Stimulated activated CD4-positive, alpha-beta T cell treated with anti-CD3 and anti-CD28 coated beads, Interleukin-15, amount 100 ng/mL, for 48 hours (primary cell): Measurements from ENCODE around the gene COL27A1.
"Not testable (repeated sequence)": the region's sequence is repeated elsewhere in the genome, so short reads cannot be mapped to it uniquely, and the experiment has no call there.

ENCODE experiments used
- DNase-seq, 2 donors: peaks; one replicate each; pipeline ENCODE4 v3.0.0-alpha.2; 2020; ENCODE audit warnings: low read depth in 2 of 2

COL27A1 gene

GRCh38 chr9:114184071-114184470 lies 28.7 kb downstream of the COL27A1 start:
- no peak for DNase-seq

GRCh38 chr9:114184866-114185265 lies 29.5 kb downstream of the COL27A1 start:
- DNase-seq = no peak

GRCh38 chr9:114185570-114186490 lies 30.5 kb downstream of the COL27A1 start:
- DNase-seq = no peak

- DNase-seq = no peak
Observed at GRCh38 chr9:114186605-114187289, 31.4 kb downstream of the COL27A1 start.

- no peak for DNase-seq
Observed at GRCh38 chr9:114187827-114188226, 32.5 kb downstream of the COL27A1 start.

GRCh38 chr9:114189823-114190562 lies 34.7 kb downstream of the COL27A1 start:
- no peak for DNase-seq

GRCh38 chr9:114190563-114190905 lies 35.2 kb downstream of the COL27A1 start:
- no peak for DNase-seq

GRCh38 chr9:114191402-114191801 lies 36.1 kb downstream of the COL27A1 start:
- DNase-seq = not testable (repeated sequence)

GRCh38 chr9:114192539-114192938 lies 37.2 kb downstream of the COL27A1 start:
- no peak for DNase-seq

GRCh38 chr9:114193090-114193489 lies 37.8 kb downstream of the COL27A1 start:
- no peak for DNase-seq

GRCh38 chr9:114196117-114196516 lies 40.8 kb downstream of the COL27A1 start:
- no peak for DNase-seq

GRCh38 chr9:114196979-114197622 lies 41.8 kb downstream of the COL27A1 start:
- DNase-seq = no peak

- no peak for DNase-seq
Observed at GRCh38 chr9:114198249-114199040, 43.1 kb downstream of the COL27A1 start.

- DNase-seq = no peak
Observed at GRCh38 chr9:114200721-114201300, 45.5 kb downstream of the COL27A1 start.

- DNase-seq = no peak
Observed at GRCh38 chr9:114202396-114202795, 47.1 kb downstream of the COL27A1 start.

- no peak for DNase-seq
Observed at GRCh38 chr9:114202849-114203248, 47.5 kb downstream of the COL27A1 start.

GRCh38 chr9:114203410-114204140 lies 48.2 kb downstream of the COL27A1 start:
- no peak for DNase-seq

GRCh38 chr9:114204265-114204664 lies 48.9 kb downstream of the COL27A1 start:
- DNase-seq = no peak

GRCh38 chr9:114205171-114206015 lies 50.1 kb downstream of the COL27A1 start:
- no peak for DNase-seq
